ENCODE measurements around the gene RWDD3. TPM values are rescaled to one million over a fixed set of nuclear protein-coding genes. Genes with fewer than 3 reads are reported as not detected.

Gene RWDD3
- total RNA-seq, 4 donors from 2014 or later: 5.3 to 13.4 (median 10.1) TPM

DNA sequence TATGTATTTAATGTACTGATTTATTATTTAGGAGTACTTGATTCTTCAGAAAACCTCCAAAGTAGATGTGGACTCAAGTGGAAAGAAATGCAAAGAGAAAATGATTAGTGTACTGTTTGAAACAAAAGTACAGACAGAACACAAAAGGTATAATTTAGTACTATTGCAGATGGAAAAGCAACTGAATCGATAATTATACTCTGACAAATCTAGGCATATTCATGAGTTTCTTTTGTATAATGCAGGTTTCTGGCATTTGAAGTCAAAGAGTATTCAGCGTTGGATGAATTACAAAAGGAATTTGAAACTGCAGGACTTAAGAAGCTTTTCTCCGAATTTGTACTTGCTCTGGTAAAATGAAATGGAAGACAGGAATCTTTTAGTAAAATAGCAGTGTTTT, 12.5 kb downstream of the RWDD3 start:
- TF ChIP-seq, protein P1, sequence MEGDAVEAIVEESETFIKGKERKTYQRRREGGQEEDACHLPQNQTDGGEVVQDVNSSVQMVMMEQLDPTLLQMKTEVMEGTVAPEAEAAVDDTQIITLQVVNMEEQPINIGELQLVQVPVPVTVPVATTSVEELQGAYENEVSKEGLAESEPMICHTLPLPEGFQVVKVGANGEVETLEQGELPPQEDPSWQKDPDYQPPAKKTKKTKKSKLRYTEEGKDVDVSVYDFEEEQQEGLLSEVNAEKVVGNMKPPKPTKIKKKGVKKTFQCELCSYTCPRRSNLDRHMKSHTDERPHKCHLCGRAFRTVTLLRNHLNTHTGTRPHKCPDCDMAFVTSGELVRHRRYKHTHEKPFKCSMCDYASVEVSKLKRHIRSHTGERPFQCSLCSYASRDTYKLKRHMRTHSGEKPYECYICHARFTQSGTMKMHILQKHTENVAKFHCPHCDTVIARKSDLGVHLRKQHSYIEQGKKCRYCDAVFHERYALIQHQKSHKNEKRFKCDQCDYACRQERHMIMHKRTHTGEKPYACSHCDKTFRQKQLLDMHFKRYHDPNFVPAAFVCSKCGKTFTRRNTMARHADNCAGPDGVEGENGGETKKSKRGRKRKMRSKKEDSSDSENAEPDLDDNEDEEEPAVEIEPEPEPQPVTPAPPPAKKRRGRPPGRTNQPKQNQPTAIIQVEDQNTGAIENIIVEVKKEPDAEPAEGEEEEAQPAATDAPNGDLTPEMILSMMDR (IDR thresholded peaks at IDR 0.05; ENCODE audit: low read depth): no peak

DNA sequence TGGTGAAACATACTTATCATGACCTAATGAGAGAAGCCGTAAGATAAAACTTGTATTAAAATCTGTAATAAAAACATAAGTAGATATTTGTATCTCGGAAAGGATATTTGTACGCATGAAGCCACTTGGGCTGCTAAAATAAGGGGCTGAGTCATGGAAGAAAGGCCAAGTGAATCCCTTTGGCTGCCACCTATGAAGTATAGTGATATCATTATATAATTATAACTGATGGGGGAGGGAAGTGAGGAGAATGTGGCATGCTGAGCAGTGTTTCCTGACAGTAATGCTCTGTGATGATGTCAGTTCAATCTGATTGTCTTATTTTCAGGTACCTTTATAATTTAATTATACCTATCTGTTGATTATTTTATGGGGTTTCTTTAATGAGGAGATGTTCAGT, 13.6 kb downstream of the RWDD3 start:
- TF ChIP-seq, protein P1 (IDR thresholded peaks at IDR 0.05; ENCODE audit: low read depth): no peak

DNA sequence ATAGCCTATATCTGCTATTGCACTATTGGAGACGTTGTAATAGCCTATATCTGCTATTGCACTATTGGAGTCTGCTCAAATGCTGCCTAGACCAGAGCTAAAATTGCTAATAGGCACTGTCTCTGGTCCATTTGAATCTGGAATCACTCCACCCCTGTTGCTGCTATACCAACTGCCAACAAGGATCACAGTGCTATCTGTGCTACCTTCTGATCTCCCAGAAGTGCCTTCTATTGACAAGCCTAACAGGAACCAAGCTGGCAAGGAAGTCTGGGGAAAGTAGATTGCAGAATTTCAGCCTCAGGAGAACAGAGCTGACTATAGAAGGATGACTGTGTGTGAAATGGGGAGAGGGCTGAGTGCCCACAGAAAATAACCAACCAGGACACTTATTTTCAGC, 15.9 kb downstream of the RWDD3 start:
- TF ChIP-seq, protein P1 (IDR thresholded peaks at IDR 0.05; ENCODE audit: low read depth): no peak

DNA sequence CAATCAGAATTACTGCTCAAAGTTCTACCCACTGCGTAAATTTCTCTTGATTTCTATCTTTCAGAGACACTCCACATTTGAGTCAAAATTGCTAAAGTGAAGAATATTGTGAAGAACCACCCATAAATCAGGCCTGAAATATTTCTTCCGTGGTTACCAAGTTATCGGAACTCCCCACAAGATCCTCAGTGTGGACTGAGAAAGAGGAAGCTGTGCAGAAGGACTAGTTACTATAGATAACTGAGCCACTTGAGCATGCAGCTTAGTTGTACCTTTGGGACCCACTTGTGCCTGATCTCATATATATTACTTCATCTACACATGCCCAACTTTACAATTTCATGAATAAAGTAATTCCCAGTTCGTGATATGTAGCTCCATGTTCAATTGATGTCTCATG, 18.4 kb downstream of the RWDD3 start:
- TF ChIP-seq, protein P1 (IDR thresholded peaks at IDR 0.05; ENCODE audit: low read depth): no peak

DNA sequence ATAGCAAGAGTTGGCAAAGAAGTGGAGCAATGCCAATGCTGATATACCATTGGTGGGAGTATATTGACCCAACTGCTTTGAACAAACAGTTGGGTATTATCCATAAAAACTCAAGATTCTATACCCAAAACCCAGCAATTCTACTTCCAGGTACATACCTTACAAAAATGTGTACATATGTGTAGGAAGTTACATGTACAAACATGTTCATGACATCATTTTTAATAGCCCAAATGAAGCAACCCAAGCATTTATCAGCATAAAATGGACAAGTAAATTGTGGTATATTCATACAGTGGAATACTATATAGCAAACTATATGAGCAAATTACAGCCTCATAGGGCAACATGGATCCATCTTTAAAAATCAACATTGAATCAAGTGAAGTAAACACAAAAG, 20.9 kb downstream of the RWDD3 start:
- TF ChIP-seq, protein P1 (IDR thresholded peaks at IDR 0.05; ENCODE audit: low read depth): no peak

DNA sequence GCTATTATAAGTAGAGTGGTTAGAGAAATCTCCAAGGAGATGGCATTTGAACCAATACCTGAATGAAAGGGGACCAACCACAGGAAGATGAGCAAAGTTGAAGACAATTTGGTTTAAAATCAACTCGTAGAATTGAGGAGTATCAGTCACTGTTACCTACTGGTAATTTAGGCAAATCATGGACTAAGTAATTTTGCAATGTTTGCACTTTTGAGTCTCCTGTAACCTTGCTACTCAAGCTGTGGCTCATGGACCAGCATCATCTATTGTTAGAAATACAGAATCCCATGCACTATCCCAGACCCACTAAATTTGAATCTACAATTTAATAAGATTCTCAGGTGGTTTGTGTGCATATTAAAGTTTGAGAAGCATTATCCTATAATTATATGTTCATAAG, 21.8 kb downstream of the RWDD3 start:
- TF ChIP-seq, protein P1 (IDR thresholded peaks at IDR 0.05; ENCODE audit: low read depth): no peak

DNA sequence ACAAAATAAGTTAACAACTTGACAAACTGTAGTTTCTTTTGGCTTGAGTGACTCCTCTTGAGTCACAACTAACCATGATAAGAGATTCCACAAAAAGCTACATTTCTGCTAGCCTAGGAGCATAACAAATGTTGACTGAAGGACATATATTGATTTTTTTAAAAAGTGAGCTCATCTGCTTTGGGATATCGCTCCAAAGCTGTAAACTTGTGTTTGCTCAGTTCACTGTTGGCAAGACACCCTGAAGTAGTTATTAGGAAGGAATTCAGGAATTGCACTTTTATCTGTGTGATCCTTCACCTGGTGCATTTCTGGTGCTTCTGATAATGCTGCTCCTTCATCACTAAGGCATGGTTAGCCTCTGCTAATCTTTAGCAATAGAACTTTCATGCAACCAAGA, 23.7 kb downstream of the RWDD3 start:
- TF ChIP-seq, protein P1 (IDR thresholded peaks at IDR 0.05; ENCODE audit: low read depth): no peak
